ENCODE data around the gene SLC7A4.
"Not testable (repeated sequence)": the region's sequence is repeated elsewhere in the genome, so short reads cannot be mapped to it uniquely, and the experiment has no call there.

The SLC7A4 gene

GRCh38 chr22:21032037-21032867, at the start of gene SLC7A4:
Gene SLC7A4, minus strand, starts transcription at chr22:21032561. Its CDS starts 749 bp downstream, at chr22:21031812.
- no peak for DNase-seq (ENCODE audit: low spot score)

GRCh38 chr22:21080435-21081137, 48.2 kb upstream of the SLC7A4 start:
- no peak for DNase-seq (ENCODE audit: low spot score)

- no peak for DNase-seq (ENCODE audit: low spot score)
Measured at GRCh38 chr22:21079493-21079892, 47.1 kb upstream of the SLC7A4 start.

GRCh38 chr22:21078916-21079315, 46.6 kb upstream of the SLC7A4 start:
- no peak for DNase-seq (ENCODE audit: low spot score)

GRCh38 chr22:21077884-21078508, 45.6 kb upstream of the SLC7A4 start:
- no peak for DNase-seq (ENCODE audit: low spot score)

GRCh38 chr22:21076912-21077625, 44.7 kb upstream of the SLC7A4 start:
- DNase-seq (ENCODE audit: low spot score) = no peak

- no peak for DNase-seq (ENCODE audit: low spot score)
Measured at GRCh38 chr22:21075516-21076138, 43.3 kb upstream of the SLC7A4 start.

- DNase-seq (ENCODE audit: low spot score) = no peak
Measured at GRCh38 chr22:21074102-21074715, 41.8 kb upstream of the SLC7A4 start.

- DNase-seq (ENCODE audit: low spot score) = no peak
Measured at GRCh38 chr22:21073482-21073881, 41.1 kb upstream of the SLC7A4 start.

- no peak for DNase-seq (ENCODE audit: low spot score)
Measured at GRCh38 chr22:21073023-21073422, 40.7 kb upstream of the SLC7A4 start.

- not testable (repeated sequence) for DNase-seq (ENCODE audit: low spot score)
Measured at GRCh38 chr22:21071796-21072195, 39.4 kb upstream of the SLC7A4 start.

GRCh38 chr22:21070690-21071615, 38.6 kb upstream of the SLC7A4 start:
- no peak for DNase-seq (ENCODE audit: low spot score)

GRCh38 chr22:21069375-21069774, 37.0 kb upstream of the SLC7A4 start:
- DNase-seq (ENCODE audit: low spot score) = no peak

- DNase-seq (ENCODE audit: low spot score) = no peak
Measured at GRCh38 chr22:21068681-21069276, 36.4 kb upstream of the SLC7A4 start.

- no peak for DNase-seq (ENCODE audit: low spot score)
Measured at GRCh38 chr22:21067901-21068680, 35.7 kb upstream of the SLC7A4 start.

GRCh38 chr22:21067075-21067900, 34.9 kb upstream of the SLC7A4 start:
- no peak for DNase-seq (ENCODE audit: low spot score)

- no peak for DNase-seq (ENCODE audit: low spot score)
Measured at GRCh38 chr22:21064917-21065864, 32.8 kb upstream of the SLC7A4 start.

Measured in CD4-positive, alpha-beta T cell treated with Interleukin-6 at 100 ng/mL for 8 hours (primary cell).